Activated CD8-positive, alpha-beta T cell treated with anti-CD3 and anti-CD28 coated beads, Interleukin-2, amount 10 ng/mL, durations not matched to agents 7 days and 5 days (primary cell): ENCODE measurements around the gene GFRA1. TPM values are rescaled to one million over a fixed set of nuclear protein-coding genes. Genes with fewer than 3 reads are reported as not detected.
"Not testable (repeated sequence)": the region's sequence is repeated elsewhere in the genome, so short reads cannot be mapped to it uniquely, and the experiment has no call there.

Experiments
- ATAC-seq: fragments of 150-1000 bp; cut with Tn5 transposase; one replicate; pipeline ENCODE4 v1.10.0; 2021; ENCODE audit warnings: moderate library complexity
- CTCF ChIA-PET: fragments of 350-600 bp; sonication (Branson Sonifier 250); formaldehyde crosslinking; loops from one replicate; lab custom pipeline; 2021; ENCODE audit warnings: antibody characterized with exemption; lab: Charles Lee
- POLR2A ChIA-PET: fragments of 350-600 bp; sonication (Branson Sonifier 250); formaldehyde crosslinking; loops from one replicate; lab custom pipeline; 2021; ENCODE audit warnings: antibody characterized with exemption; lab: Charles Lee
- DNase-seq: peaks from one replicate; pipeline ENCODE4 v3.0.0-alpha.2; 2020
- H3K27ac Mint-ChIP-seq: one replicate; pipeline ENCODE4 v1.8.0; 2021; ENCODE audit warnings: mild to moderate bottlenecking, mixed read lengths
- H3K27me3 Mint-ChIP-seq: one replicate; pipeline ENCODE4 v1.8.0; 2021; ENCODE audit warnings: low read depth, mixed read lengths
- H3K36me3 Mint-ChIP-seq: one replicate; pipeline ENCODE4 v1.8.0; 2021; ENCODE audit warnings: low read depth, mixed read lengths
- H3K4me1 Mint-ChIP-seq: one replicate; pipeline ENCODE4 v1.8.0; 2021; ENCODE audit warnings: low read depth, mixed read lengths
- H3K4me3 Mint-ChIP-seq: one replicate; pipeline ENCODE4 v1.8.0; 2021; ENCODE audit warnings: mild to moderate bottlenecking, mixed read lengths
- H3K9me3 Mint-ChIP-seq: one replicate; pipeline ENCODE4 v1.8.0; 2022; ENCODE audit warnings: mixed read lengths; ENCODE audit not compliant: insufficient read depth
- total RNA-seq, 2 experiments: library from RNA; stranded (reverse); gene quantifications; one replicate each; pipeline ENCODE4 v1.2.3, GENCODE V29; 2021

The GFRA1 gene
- total RNA-seq, 2 experiments from 2014 or later = not detected

GRCh38 chr10:116043304-116043703, 229.7 kb downstream of the GFRA1 start:
- Mint-ChIP-seq H3K9me3 (peaks cover 4% of the 10 kb centered on the region), H3K27me3 (no peaks in the 10 kb centered on the region)

DNA sequence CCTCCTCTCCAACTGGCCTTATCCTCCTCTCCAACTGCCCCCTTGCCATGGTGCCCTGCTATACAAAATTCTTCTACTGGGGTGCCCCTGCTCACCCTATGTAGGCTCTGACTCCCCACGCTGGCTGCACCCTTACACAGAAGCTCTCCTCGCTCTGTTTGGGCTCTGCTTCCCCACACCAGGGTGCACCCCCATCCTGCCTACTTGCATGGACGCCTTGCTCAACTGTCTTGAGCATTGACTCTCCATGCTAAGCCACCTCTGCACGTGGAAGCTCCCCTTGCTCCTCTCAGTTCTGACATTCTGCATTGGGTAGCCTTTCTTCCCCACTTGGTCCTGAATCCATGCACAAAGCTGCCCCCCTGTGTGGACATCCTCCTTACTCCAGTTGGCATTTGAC, 231.1 kb downstream of the GFRA1 start:
- POLR2A ChIA-PET = no interaction called here
- H3K4me3 Mint-ChIP-seq = no peak overlapping the region
- ATAC-seq = no peak
- no peaks in the 10 kb centered on the region for H3K36me3 Mint-ChIP-seq
- CTCF ChIA-PET = no interaction called here
- no peaks in the 10 kb centered on the region for H3K4me1 Mint-ChIP-seq
- no peak for DNase-seq
- no peaks in the 10 kb centered on the region for H3K9me3 Mint-ChIP-seq
- H3K27ac Mint-ChIP-seq = no peak overlapping the region
- no peaks in the 10 kb centered on the region for H3K27me3 Mint-ChIP-seq

More at GRCh38 chr10:116043304-116043703, 229.7 kb downstream of the GFRA1 start:
- POLR2A ChIA-PET = no interaction called here
- CTCF ChIA-PET = no interaction called here
- Mint-ChIP-seq H3K27ac (no peak overlapping the region), H3K4me1 (no peaks in the 10 kb centered on the region), H3K4me3 (no peak overlapping the region), H3K36me3 (no peaks in the 10 kb centered on the region)
- ATAC-seq (no peak), DNase-seq (no peak)

GRCh38 chr10:116039612-116040011, 233.4 kb downstream of the GFRA1 start:
- no peaks in the 10 kb centered on the region for H3K4me1 Mint-ChIP-seq
- DNase-seq = no peak
- no peaks in the 10 kb centered on the region for H3K9me3 Mint-ChIP-seq
- POLR2A ChIA-PET = no interaction called here
- CTCF ChIA-PET = no interaction called here
- ATAC-seq = no peak
- no peak overlapping the region for H3K27ac Mint-ChIP-seq
- no peaks in the 10 kb centered on the region for H3K36me3 Mint-ChIP-seq
- H3K4me3 Mint-ChIP-seq = no peak overlapping the region
- no peaks in the 10 kb centered on the region for H3K27me3 Mint-ChIP-seq

DNA sequence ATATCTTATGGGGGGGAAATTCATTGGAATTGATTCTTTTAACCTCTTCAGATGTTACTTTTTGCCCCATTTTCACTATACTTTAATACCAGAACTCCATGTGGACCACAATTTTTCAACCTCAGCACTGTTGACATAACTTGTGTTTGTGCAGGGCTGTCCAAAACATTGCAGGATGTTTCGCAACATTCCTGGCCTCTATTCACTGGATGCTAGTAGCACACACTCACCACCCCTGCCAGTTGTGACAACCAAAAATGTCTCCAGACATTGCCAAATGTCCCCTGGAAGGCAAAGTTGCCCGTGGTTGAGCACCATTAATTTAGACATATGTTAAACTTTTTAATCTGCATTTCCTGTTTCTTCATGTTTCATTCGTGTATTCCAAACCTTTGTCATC, 234.7 kb downstream of the GFRA1 start:
- POLR2A ChIA-PET = no interaction called here
- no peak overlapping the region for H3K4me3 Mint-ChIP-seq

DNA sequence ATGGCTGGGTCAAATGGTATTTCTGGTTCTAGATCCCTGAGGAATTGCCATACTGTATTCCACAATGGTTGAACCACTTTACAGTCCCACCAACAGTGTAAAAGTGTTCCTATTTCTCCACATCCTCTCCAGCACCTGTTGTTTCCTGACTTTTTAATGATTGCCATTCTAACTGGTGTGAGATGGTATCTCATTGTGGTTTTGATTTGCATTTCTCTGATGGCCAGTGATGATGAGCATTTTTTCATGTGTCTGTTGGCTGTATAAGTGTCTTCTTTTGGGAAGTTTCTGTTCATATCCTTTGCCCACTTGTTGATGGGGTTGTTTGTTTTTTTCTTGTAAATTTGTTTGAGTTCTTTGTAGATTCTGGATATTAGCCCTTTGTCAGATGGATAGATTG, 237.6 kb downstream of the GFRA1 start:
- POLR2A ChIA-PET, CTCF ChIA-PET, H3K4me1 Mint-ChIP-seq, H3K27me3 Mint-ChIP-seq, H3K27ac Mint-ChIP-seq, DNase-seq, H3K4me3 Mint-ChIP-seq, ATAC-seq, H3K36me3 Mint-ChIP-seq: not testable (repeated sequence)
- peaks cover 15% of the 10 kb centered on the region for H3K9me3 Mint-ChIP-seq

More for the DNA sequence above, 234.7 kb downstream of the GFRA1 start:
- CTCF ChIA-PET = no interaction called here
- Mint-ChIP-seq H3K27me3 (no peaks in the 10 kb centered on the region), H3K27ac (no peak overlapping the region), H3K4me1 (no peaks in the 10 kb centered on the region), H3K9me3 (peaks cover 7% of the 10 kb centered on the region), H3K36me3 (no peaks in the 10 kb centered on the region)
- no peak for DNase-seq
- ATAC-seq = no peak

GRCh38 chr10:116030576-116030975, 242.4 kb downstream of the GFRA1 start:
- ATAC-seq = no peak
- Mint-ChIP-seq H3K27ac (no peak overlapping the region), H3K36me3 (no peaks in the 10 kb centered on the region), H3K4me1 (no peaks in the 10 kb centered on the region), H3K9me3 (peaks cover 20% of the 10 kb centered on the region), H3K4me3 (no peak overlapping the region), H3K27me3 (no peaks in the 10 kb centered on the region)
- no peak for DNase-seq
- CTCF ChIA-PET = interaction anchor here (0.8 kb wide), 1 partner anchor 142 kb away, joined by 3 read pairs; no protein-coding TSS in a partner anchor
- POLR2A ChIA-PET = no interaction called here

DNA sequence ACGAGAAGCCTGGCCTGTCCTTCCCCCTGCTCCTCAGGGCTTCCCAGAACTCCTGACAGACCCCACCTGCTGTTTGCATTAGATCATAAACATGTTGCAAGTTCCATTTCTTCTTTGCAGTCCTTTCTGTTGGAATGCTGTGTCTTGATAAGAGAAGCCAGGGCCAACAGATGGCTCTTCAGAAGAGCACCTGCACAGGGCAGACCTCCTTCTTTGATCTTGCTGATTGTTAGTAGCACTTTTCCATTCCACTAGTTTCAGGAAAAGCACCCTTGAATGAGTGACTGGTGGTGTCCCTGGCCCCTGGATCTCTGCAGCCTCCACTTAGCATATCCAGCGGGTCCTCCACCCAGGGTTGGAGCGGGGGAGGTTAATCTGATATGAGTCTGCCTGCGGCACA, 243.2 kb downstream of the GFRA1 start:
- Mint-ChIP-seq H3K9me3 (peaks cover 20% of the 10 kb centered on the region), H3K27ac (no peak overlapping the region), H3K36me3 (no peaks in the 10 kb centered on the region), H3K4me3 (no peak overlapping the region), H3K27me3 (no peaks in the 10 kb centered on the region), H3K4me1 (no peaks in the 10 kb centered on the region)
- CTCF ChIA-PET = no interaction called here
- no peak for ATAC-seq
- DNase-seq = no peak
- POLR2A ChIA-PET = no interaction called here

GRCh38 chr10:116027355-116027754, 245.7 kb downstream of the GFRA1 start:
- H3K9me3 Mint-ChIP-seq = peaks cover 8% of the 10 kb centered on the region

GRCh38 chr10:116026725-116027124, 246.3 kb downstream of the GFRA1 start:
- ATAC-seq (no peak), DNase-seq (no peak)
- Mint-ChIP-seq H3K4me3 (no peak overlapping the region), H3K27me3 (no peaks in the 10 kb centered on the region), H3K36me3 (no peaks in the 10 kb centered on the region), H3K9me3 (peaks cover 5% of the 10 kb centered on the region), H3K27ac (no peak overlapping the region), H3K4me1 (no peaks in the 10 kb centered on the region)
- POLR2A ChIA-PET = no interaction called here
- CTCF ChIA-PET = no interaction called here

More at GRCh38 chr10:116027355-116027754, 245.7 kb downstream of the GFRA1 start:
- no peak for DNase-seq
- Mint-ChIP-seq H3K4me3 (no peak overlapping the region), H3K36me3 (no peaks in the 10 kb centered on the region), H3K27me3 (no peaks in the 10 kb centered on the region), H3K4me1 (no peaks in the 10 kb centered on the region), H3K27ac (no peak overlapping the region)
- ChIA-PET CTCF (no interaction called here), POLR2A (no interaction called here)
- ATAC-seq = no peak

DNA sequence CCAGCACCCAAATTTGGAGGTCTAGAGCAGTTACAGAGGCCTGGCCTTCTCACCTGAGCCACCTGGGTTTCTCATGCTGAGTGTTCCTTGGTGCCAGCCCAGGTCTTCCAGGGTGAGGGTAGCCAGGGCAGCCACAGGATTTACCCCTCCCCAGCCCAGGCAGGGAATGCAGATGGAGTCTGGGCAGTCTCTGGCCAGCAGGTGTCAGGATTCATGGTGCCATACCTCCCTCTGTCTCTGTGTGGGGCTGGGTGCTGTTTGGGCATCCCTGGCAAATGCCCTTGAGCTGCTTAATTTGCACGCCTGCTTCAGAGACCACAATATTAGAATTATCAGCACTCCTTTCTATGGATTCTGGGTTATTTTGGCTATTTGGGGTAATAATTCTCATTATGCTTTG, 246.7 kb downstream of the GFRA1 start:
- Mint-ChIP-seq H3K9me3 (peaks cover 5% of the 10 kb centered on the region), H3K4me1 (no peaks in the 10 kb centered on the region), H3K27me3 (no peaks in the 10 kb centered on the region), H3K36me3 (no peaks in the 10 kb centered on the region), H3K27ac (no peak overlapping the region), H3K4me3 (no peak overlapping the region)
- ChIA-PET CTCF (no interaction called here), POLR2A (no interaction called here)
- no peak for DNase-seq
- ATAC-seq = no peak

DNA sequence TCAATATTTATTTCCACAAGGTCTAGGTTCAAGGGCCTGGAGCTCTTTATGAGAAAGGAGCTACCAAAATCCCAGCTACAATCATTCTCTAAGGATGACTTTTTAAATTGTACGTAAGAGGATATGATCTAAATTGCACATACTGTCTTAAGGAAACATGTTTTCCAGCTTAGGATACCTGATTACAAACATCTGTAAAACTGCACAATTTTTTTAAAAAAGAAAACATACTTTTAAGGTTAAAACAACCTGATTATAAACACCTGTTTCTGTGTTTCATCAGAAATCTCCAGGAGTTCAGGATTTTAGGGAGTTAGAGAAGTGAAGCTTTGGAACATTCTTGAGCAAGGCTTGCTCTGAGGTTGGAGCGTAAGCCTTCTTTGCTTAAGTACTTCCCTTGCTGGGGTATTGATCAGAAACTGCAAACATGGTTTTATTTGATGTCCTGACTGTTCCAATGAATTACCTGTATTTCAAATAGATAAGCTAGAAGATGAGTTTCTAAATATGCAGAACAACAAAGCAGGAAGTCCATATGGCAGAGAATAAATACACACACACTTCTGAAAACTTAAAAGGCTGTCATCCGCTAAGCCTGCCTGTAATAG, 248.6 kb downstream of the GFRA1 start:
- no peaks in the 10 kb centered on the region for H3K36me3 Mint-ChIP-seq
- DNase-seq (no peak), ATAC-seq (no peak)
- POLR2A ChIA-PET = no interaction called here
- no peaks in the 10 kb centered on the region for H3K9me3 Mint-ChIP-seq
- no peak overlapping the region for H3K4me3 Mint-ChIP-seq
- H3K4me1 Mint-ChIP-seq = no peaks in the 10 kb centered on the region
- no peak overlapping the region for H3K27ac Mint-ChIP-seq
- no peaks in the 10 kb centered on the region for H3K27me3 Mint-ChIP-seq
- CTCF ChIA-PET = no interaction called here

DNA sequence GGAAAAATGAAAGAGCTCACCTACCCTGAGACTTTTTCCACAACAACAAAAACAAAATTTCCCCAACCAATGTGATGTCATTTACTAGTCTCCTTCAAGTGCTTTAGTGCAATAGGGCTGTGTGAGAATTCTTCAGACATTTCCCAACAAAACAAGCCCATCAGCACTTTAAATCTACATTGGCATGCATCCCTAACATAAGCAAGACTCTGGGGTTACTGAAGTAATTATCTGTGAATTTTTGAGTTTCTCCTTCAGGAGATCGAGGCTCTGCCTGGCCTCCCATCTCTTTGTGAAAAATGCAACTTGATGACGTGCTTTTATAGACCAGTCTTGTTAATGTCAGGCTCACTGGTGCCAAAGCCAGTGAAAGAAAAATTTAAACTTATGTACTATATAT, 255.6 kb downstream of the GFRA1 start:
- no peak overlapping the region for H3K4me3 Mint-ChIP-seq
- ChIA-PET POLR2A (no interaction called here), CTCF (no interaction called here)
- no peak overlapping the region for H3K27ac Mint-ChIP-seq
- no peaks in the 10 kb centered on the region for H3K36me3 Mint-ChIP-seq
- DNase-seq = no peak
- peaks cover 3% of the 10 kb centered on the region for H3K9me3 Mint-ChIP-seq
- H3K4me1 Mint-ChIP-seq = no peaks in the 10 kb centered on the region
- no peak for ATAC-seq
- no peaks in the 10 kb centered on the region for H3K27me3 Mint-ChIP-seq
